Spinal cord (tissue), 10 donors: ENCODE data around the gene GPR82. TPM values are rescaled to one million over a fixed set of nuclear protein-coding genes. Genes with fewer than 3 reads are reported as not detected.
A peak's percentile ranks its signal among the peaks of the same experiment; 100 is the strongest.
"Not testable (repeated sequence)": the region's sequence is repeated elsewhere in the genome, so short reads cannot be mapped to it uniquely, and the experiment has no call there.

ENCODE experiments used
- DNase-seq, 6 donors: peaks; one replicate each; pipeline versions ENCODE4 v3.0.0 to v3.0.0-alpha.2; 2013 to 2015; ENCODE audit warnings: low spot score in 6 of 6, low read depth in 4 of 6
- H3K27ac ChIP-seq: one replicate; pipeline ENCODE4 v1.5.1; 2013; ENCODE audit warnings: low read depth, low read length, control low read depth
- H3K27me3 ChIP-seq: one replicate; pipeline ENCODE4 v1.6.1; 2013; ENCODE audit warnings: low read length; ENCODE audit not compliant: control insufficient read depth, insufficient read depth
- H3K36me3 ChIP-seq: one replicate; pipeline ENCODE4 v1.6.1; 2013; ENCODE audit warnings: low read length; ENCODE audit not compliant: control insufficient read depth, insufficient read depth
- H3K4me1 ChIP-seq: one replicate; pipeline ENCODE4 v1.6.1; 2013; ENCODE audit warnings: low read length; ENCODE audit not compliant: control insufficient read depth, insufficient read depth
- H3K4me3 ChIP-seq: one replicate; pipeline ENCODE4 v1.5.1; 2013; ENCODE audit warnings: low read depth, low read length, control low read depth
- H3K9me3 ChIP-seq: one replicate; pipeline ENCODE4 v1.6.1; 2013; ENCODE audit warnings: low read length; ENCODE audit not compliant: control insufficient read depth, insufficient read depth
- WGBS: methylation state at CpG from one replicate; pipeline ENCODE4 v1.1.5; 2013; ENCODE audit warnings: missing lambda C conversion rate; ENCODE audit not compliant: insufficient coverage; 5-methylcytosine and 5-hydroxymethylcytosine counted together
- long read RNA-seq, 4 donors: transcript quantifications; one replicate each; lab custom pipeline, GENCODE V29; 2026
- polyA plus RNA-seq, 2 donors: library from polyadenylated mRNA; unstranded; fragments of 120-200 nt; gene quantifications; one replicate each; pipeline ENCODE4 v1.2.1, GENCODE V29; 2013; ENCODE audit not compliant: insufficient read length in 2 of 2
- total RNA-seq, 2 donors: library from RNA; depleted of rRNA in 1 of 2; stranded (reverse); fragments of 120-200 nt in 1 of 2; fragments of >200 nt in 1 of 2; gene quantifications; one replicate each; pipeline versions ENCODE4 v1.2.3 to v1.2.4, GENCODE V29; 2013 to 2014
- donor health status: healthy.

The GPR82 gene
- total RNA-seq (under 1 TPM; 0.10 to 0.17 TPM), polyA plus RNA-seq (under 1 TPM; 0.10 to 0.14 TPM)
- long read RNA-seq, donor 1, result 0 reads
- long read RNA-seq, donor 2, result 0 reads
- long read RNA-seq, donor 3, result 0 reads
- long read RNA-seq, donor 4, result 0 reads

DNA sequence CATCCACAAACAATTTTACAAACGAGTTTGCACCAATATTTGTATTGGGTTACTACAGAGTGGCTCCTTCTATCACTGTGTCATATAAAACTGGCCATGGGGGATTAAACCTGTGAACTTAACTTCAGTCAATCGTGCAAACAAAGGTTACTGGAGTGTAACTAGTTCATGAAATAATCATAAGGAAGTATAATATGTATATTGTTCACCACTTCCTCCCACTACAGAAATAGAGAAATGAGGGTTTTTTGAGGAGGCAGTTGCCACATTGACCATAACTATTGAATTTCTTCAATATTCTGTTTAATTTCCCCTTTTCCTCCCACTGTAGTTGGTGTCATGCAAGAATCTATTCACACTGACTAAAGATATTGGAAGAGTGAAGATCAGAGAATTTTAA lies at the start of gene GPR82:
Gene GPR82, plus strand, starts transcription at position 356 of the 400 bp plus-strand sequence. CDS start 2,846 bp downstream, outside the sequence.
- H3K27me3 ChIP-seq, result peaks cover 5% of the 10 kb centered on the region
- no peak for DNase-seq

DNA sequence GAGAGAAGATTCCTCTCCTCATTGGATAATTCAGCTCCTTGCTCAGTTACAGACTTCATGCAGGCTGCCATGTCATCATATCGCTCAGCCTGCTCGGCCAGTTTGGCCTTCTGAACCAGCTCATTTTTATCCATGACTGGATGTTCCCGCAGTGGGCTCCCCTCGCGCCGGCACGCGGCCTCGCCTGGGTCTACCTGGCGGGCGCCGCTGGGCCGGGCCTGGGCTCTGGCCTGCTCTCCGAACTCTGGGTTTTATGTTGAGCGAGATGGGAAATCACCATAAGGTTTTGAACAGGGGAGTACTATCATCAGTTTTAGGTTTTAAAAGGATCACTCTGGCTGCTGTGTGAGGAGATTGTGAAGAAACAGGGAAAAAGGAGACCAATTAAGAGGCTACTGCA lies 47.6 kb upstream of the GPR82 start:
- not testable (repeated sequence) for H3K4me1 ChIP-seq, H3K36me3 ChIP-seq, H3K27ac ChIP-seq, DNase-seq, H3K4me3 ChIP-seq, H3K27me3 ChIP-seq, H3K9me3 ChIP-seq
- WGBS, result 90% methylated on average over 13 of the region's 15 CpGs

More for the DNA sequence above, at the start of gene GPR82:
- no peak within 1 kb of the TSS for H3K4me3 ChIP-seq
- no CpG with 5 or more reads among the region's 2 CpGs for WGBS
- no peaks in the 10 kb centered on the region for H3K9me3 ChIP-seq
- no peak within 1 kb of the TSS for H3K27ac ChIP-seq
- no peaks in the 10 kb centered on the region for H3K36me3 ChIP-seq
- no peaks in the 10 kb centered on the region for H3K4me1 ChIP-seq

DNA sequence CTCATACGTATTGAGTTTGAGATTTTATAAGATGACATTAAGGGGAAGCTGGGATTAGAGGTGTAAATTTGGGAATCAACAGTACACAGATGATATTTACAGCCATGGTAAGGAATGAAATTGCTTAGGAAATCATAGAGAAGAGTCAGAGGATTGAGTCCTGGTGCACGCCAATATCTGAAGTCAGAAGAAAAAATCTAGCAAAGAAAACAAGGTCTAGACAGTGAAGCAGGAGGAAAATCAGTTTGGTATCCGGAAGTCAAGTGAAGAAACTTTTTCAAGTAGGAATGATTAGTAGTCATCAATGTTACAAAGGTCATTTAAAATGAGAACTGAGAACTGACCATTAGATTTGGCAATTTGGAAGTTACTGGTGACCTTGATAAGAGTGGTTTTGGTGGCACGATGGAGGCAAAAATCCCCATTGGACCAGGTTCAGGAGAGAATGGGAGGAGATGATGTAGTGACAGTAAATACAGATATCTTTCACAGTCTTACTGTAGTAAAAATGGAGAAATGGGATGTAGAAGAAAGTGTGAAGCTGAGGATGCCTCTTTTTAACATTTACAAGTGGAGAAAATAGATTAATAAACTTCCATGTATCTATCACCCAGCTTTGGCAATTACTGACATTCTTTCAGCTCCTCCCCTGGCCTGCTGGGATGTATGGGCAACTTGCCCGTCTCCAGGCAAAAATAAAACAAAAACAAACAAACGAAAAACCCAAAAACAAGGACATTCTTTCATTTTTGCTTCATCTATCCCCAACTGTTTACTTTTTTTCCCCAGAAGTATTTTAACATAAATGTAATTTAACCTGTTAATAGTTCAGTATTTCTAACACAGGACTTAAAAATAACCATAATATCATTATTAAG lies 46.6 kb upstream of the GPR82 start:
- Histone ChIP-seq H3K4me3 (no peak overlapping the region), H3K27me3 (peaks cover 3% of the 10 kb centered on the region), H3K4me1 (no peaks in the 10 kb centered on the region), H3K27ac (no peak overlapping the region), H3K9me3 (no peaks in the 10 kb centered on the region), H3K36me3 (no peaks in the 10 kb centered on the region)
- peak in 1 of 6 donors; percentile 8 for DNase-seq
- 81% methylated on average over 5 of the region's 6 CpGs for WGBS

DNA sequence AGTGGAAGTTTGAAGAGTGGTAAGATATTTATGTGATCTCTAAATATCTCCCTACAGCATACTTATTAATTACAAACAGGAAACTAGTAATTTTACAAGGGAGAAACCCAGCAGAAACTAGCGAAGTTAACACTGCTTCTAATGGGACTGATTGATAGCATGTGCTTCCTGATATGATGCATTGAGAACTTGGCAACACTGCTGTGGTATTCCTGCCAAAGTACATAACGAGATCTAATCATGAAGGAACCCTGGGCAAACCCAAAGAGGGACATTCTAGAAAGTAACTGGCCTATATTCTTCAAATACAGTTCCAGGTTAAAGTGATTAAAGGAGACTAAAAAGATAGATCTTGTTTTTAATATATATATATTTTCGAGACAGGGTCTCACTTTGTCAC lies 39.8 kb upstream of the GPR82 start:
- H3K27me3 ChIP-seq, result no peaks in the 10 kb centered on the region
- DNase-seq, result no peak
- H3K9me3 ChIP-seq, result no peaks in the 10 kb centered on the region
- WGBS, result 67% methylated on average over 1 of the region's 3 CpGs
- H3K36me3 ChIP-seq, result no peaks in the 10 kb centered on the region
- no peak overlapping the region for H3K4me3 ChIP-seq
- H3K27ac ChIP-seq, result no peak overlapping the region
- no peaks in the 10 kb centered on the region for H3K4me1 ChIP-seq

GRCh38 chrX:41684940-41685339 lies 39.0 kb upstream of the GPR82 start:
- H3K27me3 ChIP-seq, result no peaks in the 10 kb centered on the region

DNA sequence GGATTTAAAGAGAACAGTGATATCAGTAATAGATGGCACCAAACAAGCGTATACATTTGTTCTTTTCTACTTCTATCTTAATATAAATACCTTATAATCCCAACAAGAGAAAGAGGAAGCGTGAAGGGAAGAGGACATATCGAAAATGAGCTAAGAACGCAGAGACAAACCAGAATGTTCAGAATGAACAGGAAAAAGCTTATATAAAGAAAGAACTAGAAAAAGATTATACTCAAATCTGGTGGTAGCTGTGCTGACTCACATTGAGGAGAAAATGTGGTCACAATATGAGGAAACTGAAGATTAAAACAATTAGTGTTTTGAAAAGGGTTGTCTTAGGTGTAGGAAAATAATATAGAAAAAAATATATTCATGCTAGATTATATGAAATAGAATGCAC lies 37.2 kb upstream of the GPR82 start:
- H3K36me3 ChIP-seq, result no peaks in the 10 kb centered on the region
- no CpG with 5 or more reads among the region's 4 CpGs for whole genome bisulfite sequencing
- no peak overlapping the region for H3K27ac ChIP-seq
- no peak overlapping the region for H3K4me3 ChIP-seq
- H3K9me3 ChIP-seq, result no peaks in the 10 kb centered on the region
- DNase-seq, result no peak
- no peaks in the 10 kb centered on the region for H3K4me1 ChIP-seq
- no peaks in the 10 kb centered on the region for H3K27me3 ChIP-seq

More at GRCh38 chrX:41684940-41685339, 39.0 kb upstream of the GPR82 start:
- H3K4me1 ChIP-seq, result no peaks in the 10 kb centered on the region
- no CpG with 5 or more reads among the region's 2 CpGs for WGBS
- DNase-seq, result no peak
- no peak overlapping the region for H3K27ac ChIP-seq
- no peak overlapping the region for H3K4me3 ChIP-seq
- no peaks in the 10 kb centered on the region for H3K9me3 ChIP-seq
- H3K36me3 ChIP-seq, result no peaks in the 10 kb centered on the region

GRCh38 chrX:41688156-41688555 lies 35.8 kb upstream of the GPR82 start:
- no peak overlapping the region for H3K4me3 ChIP-seq
- H3K27ac ChIP-seq, result no peak overlapping the region
- H3K27me3 ChIP-seq, result peaks cover 3% of the 10 kb centered on the region
- H3K9me3 ChIP-seq, result no peaks in the 10 kb centered on the region
- WGBS, result no CpG with 5 or more reads among the region's 2 CpGs
- DNase-seq, result no peak
- H3K36me3 ChIP-seq, result no peaks in the 10 kb centered on the region
- H3K4me1 ChIP-seq, result no peaks in the 10 kb centered on the region

DNA sequence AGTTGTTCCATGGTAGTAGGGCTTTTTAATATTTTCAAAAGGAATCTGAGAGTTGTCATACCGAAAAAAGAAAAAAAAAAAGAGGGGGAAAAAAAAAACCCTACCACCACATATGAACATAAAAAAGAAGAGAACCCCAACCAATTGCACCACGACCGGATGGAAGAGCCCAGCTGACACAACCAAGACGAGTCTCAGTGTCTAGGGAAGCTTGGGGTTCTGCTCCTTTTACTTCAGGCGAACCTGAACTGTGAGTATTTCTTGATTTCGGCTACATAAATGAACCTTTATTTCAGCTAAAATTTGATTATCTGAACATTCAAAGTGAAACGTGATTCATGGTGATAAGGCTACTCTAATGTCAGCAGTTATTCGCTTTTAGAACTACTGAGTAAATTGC lies 35.1 kb upstream of the GPR82 start, which contains the start of gene GPR34:
Gene GPR34, plus strand, starts transcription at position 139 of the 400 bp plus-strand sequence. CDS start 6,661 bp downstream, outside the sequence.
- no peaks in the 10 kb centered on the region for H3K36me3 ChIP-seq
- no peaks in the 10 kb centered on the region for H3K4me1 ChIP-seq
- WGBS, result 40% methylated on average over 2 of the region's 8 CpGs
- H3K4me3 ChIP-seq, result no peak within 1 kb of the TSS
- DNase-seq, result no peak
- H3K27me3 ChIP-seq, result peaks cover 3% of the 10 kb centered on the region
- no peaks in the 10 kb centered on the region for H3K9me3 ChIP-seq
- no peak within 1 kb of the TSS for H3K27ac ChIP-seq

GRCh38 chrX:41689711-41690110 lies 34.3 kb upstream of the GPR82 start:
- H3K9me3 ChIP-seq, result no peaks in the 10 kb centered on the region
- H3K27me3 ChIP-seq, result peaks cover 3% of the 10 kb centered on the region
- H3K4me3 ChIP-seq, result no peak overlapping the region
- no peaks in the 10 kb centered on the region for H3K4me1 ChIP-seq
- DNase-seq, result no peak
- no peak overlapping the region for H3K27ac ChIP-seq
- no peaks in the 10 kb centered on the region for H3K36me3 ChIP-seq
- WGBS, result no CpG with 5 or more reads among the region's 3 CpGs
